HG02571 (cell line): Measurements from ENCODE around the gene P4HB.

Experiments
- ATAC-seq: cut with Tn5 transposase; IDR thresholded peaks from one replicate; pipeline ENCODE4 v1.9.1; 2021; ENCODE audit warnings: mild to moderate bottlenecking, moderate library complexity; ENCODE audit not compliant: unreplicated experiment

Gene P4HB

GRCh38 chr17:81833160-81833920 lies 27.0 kb downstream of the P4HB start, which contains the start of gene MCRIP1:
TSS of gene MCRIP1 (minus strand) at chr17:81833291. CDS start at chr17:81824506, 8,785 bp downstream.
- ATAC-seq, result peak; percentile 73

GRCh38 chr17:81832608-81833159 lies 27.7 kb downstream of the P4HB start:
- ATAC-seq, result peak; percentile 19

- ATAC-seq, result no peak
Observed at GRCh38 chr17:81831957-81832607, 28.3 kb downstream of the P4HB start.

GRCh38 chr17:81831563-81831956 lies 28.8 kb downstream of the P4HB start:
- ATAC-seq, result no peak

- ATAC-seq, result no peak
Observed at GRCh38 chr17:81829858-81830257, 30.5 kb downstream of the P4HB start.

GRCh38 chr17:81828656-81829055 lies 31.7 kb downstream of the P4HB start:
- ATAC-seq, result no peak

GRCh38 chr17:81825841-81826466 lies 34.4 kb downstream of the P4HB start:
- ATAC-seq, result no peak

- no peak for ATAC-seq
Observed at GRCh38 chr17:81824595-81824994, 35.7 kb downstream of the P4HB start.

- ATAC-seq, result no peak
Observed at GRCh38 chr17:81823820-81824550, 36.4 kb downstream of the P4HB start.

GRCh38 chr17:81822996-81823819 lies 37.1 kb downstream of the P4HB start:
- no peak for ATAC-seq

GRCh38 chr17:81822312-81822637 lies 38.1 kb downstream of the P4HB start:
- ATAC-seq, result no peak

GRCh38 chr17:81821603-81822311 lies 38.6 kb downstream of the P4HB start:
- no peak for ATAC-seq

GRCh38 chr17:81821147-81821546 lies 39.2 kb downstream of the P4HB start:
- ATAC-seq, result no peak

- no peak for ATAC-seq
Observed at GRCh38 chr17:81819708-81820107, 40.6 kb downstream of the P4HB start.

- no peak for ATAC-seq
Observed at GRCh38 chr17:81817758-81818147, 42.6 kb downstream of the P4HB start.

- no peak for ATAC-seq
Observed at GRCh38 chr17:81815646-81815986, 44.7 kb downstream of the P4HB start.

GRCh38 chr17:81814748-81815645 lies 45.3 kb downstream of the P4HB start:
- ATAC-seq, result no peak

GRCh38 chr17:81813861-81814683 lies 46.3 kb downstream of the P4HB start:
- ATAC-seq, result no peak
